BJ (cell line): ENCODE measurements around the gene SSB. TPM values are rescaled to one million over a fixed set of nuclear protein-coding genes. Genes with fewer than 3 reads are reported as not detected.

Experiments
- CTCF ChIA-PET: fragments of 350-600 bp; formaldehyde crosslinking; extraction: SDS; loops from one replicate; lab custom pipeline; 2021; ENCODE audit warnings: antibody characterized with exemption, inconsistent platforms; lab: Yijun Ruan, JAX
- POLR2A ChIA-PET: fragments of 300-600 bp; sonication (Branson Sonifier 250); formaldehyde crosslinking; extraction: SDS; loops from one replicate; lab custom pipeline; 2021; ENCODE audit warnings: antibody characterized with exemption; lab: Charles Lee
- DNase-seq: peaks from one replicate; pipeline ENCODE4 v3.0.0-alpha.2; 2011; ENCODE audit warnings: low read depth
- H3K27me3 ChIP-seq: 2 replicates; pipeline ENCODE4 v1.6.0; 2011; ENCODE audit warnings: low read length; ENCODE audit not compliant: control insufficient read depth, insufficient read depth
- H3K36me3 ChIP-seq: 2 replicates; pipeline ENCODE4 v1.5.1; 2011; ENCODE audit warnings: low read length; ENCODE audit not compliant: control insufficient read depth, insufficient read depth
- H3K4me3 ChIP-seq: 2 replicates; pipeline ENCODE4 v1.5.1; 2011; ENCODE audit warnings: low read depth, mild to moderate bottlenecking, control low read depth, low read length
- CTCF ChIP-seq: IDR thresholded peaks from 2 replicates; pipeline ENCODE4 v1.5.1; 2011; ENCODE audit warnings: low read depth, mild to moderate bottlenecking, control low read depth, inconsistent platforms, low read length, moderate library complexity; ENCODE audit not compliant: insufficient read depth
- polyA plus RNA-seq: library from polyadenylated mRNA; depleted of rRNA; stranded (reverse); fragments of >200 nt; gene quantifications from 2 replicates; pipeline ENCODE4 v1.2.3, GENCODE V29; 2011

The SSB gene
- polyA plus RNA-seq, 1 experiment = 35.8 TPM

- 0 out of 2 replicates have a peak, but pooled peaks cover 1% of the 10 kb centered on the region for H3K36me3 ChIP-seq
- CTCF ChIA-PET = interaction anchor here (0.6 to 2.5 kb wide), 13 partner anchors 9 to 1692 kb away, joined by 3 to 14 read pairs (median 3); no protein-coding TSS in a partner anchor
- H3K27me3 ChIP-seq = no peaks in the 10 kb centered on the region
- TF ChIP-seq CTCF = no peak
- POLR2A ChIA-PET = no interaction called here
- no peak for DNase-seq
- peak overlapping the region; percentile 58 for H3K4me3 ChIP-seq
Observed at GRCh38 chr2:169823996-169824372, 25.3 kb downstream of the SSB start.

DNA sequence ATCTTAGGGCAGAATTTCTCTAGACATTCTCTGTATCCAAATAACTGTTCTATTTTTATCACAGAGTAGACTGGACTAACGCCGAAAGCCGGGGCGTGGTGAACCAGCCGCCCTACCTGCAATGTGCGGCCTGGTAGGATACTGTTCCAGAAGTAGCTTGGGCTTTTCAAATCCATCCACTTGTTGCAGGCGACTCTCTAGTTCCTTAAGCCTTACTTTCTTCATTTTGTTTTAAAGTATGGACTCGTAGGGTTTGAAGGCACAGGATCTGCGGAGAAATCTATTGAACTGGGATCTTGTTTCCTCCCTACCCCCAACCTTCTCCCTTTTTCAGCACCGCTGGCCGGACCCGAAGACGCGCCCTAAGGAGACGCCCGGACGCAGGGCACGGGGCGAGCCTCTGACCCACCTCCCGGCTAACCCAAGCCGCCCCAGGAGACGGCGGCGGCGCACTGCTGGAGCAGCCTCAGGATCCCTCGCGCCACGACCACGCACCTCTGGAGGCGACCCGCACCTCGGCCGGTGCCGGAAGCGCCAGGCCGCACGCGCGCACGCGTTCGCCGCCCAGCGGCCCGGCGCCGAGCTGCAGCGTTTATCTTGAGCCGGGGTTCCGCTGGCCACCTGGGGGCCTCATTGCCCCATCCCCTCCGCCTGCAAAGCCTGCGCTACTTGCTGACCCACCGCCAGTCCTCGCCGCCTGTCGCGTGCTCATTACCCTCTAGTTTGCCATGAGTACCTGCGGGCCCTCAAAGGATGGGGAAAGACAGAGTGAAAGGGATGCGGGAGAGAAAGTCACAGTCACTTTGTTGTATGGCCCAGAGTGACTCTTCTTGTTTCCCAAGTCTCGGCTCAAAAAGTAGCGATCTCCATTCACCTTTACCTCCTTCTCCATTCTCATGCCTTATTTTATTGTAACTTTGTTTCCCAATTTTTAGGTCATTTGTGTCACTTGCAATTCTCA lies 26.0 kb downstream of the SSB start, which contains the start of gene METTL5:
Gene METTL5, minus strand, starts transcription at position 533 of the 961 bp plus-strand sequence. Its CDS starts 308 bp downstream, at position 225.
- CTCF ChIA-PET = interaction anchor here (0.6 to 2.5 kb wide), 21 partner anchors 9 to 1691 kb away, joined by 3 to 14 read pairs (median 3); no protein-coding TSS in a partner anchor
- no peak for DNase-seq
- peak; percentile 73 for TF ChIP-seq CTCF
- H3K36me3 ChIP-seq = 0 out of 2 replicates have a peak, but pooled peaks cover 1% of the 10 kb centered on the region
- no peaks in the 10 kb centered on the region for H3K27me3 ChIP-seq
- H3K4me3 ChIP-seq = peak within 1 kb of the TSS; percentile 58
- POLR2A ChIA-PET = no interaction called here

- TF ChIP-seq CTCF = 0 out of 2 replicates have a peak, but pooled peaks have one; percentile 19
- ChIA-PET CTCF (interaction anchor here (0.9 to 2.3 kb wide), 5 partner anchors 15 to 105 kb away, joined by 3 to 5 read pairs (median 4); no protein-coding TSS in a partner anchor), POLR2A (interaction anchor here (0.6 kb wide), 1 partner anchor 1830 kb away, joined by 3 read pairs; no protein-coding TSS in a partner anchor)
- H3K4me3 ChIP-seq = peak within 1 kb of the TSS; percentile 99
- no peaks in the 10 kb centered on the region for H3K27me3 ChIP-seq
- H3K36me3 ChIP-seq = no peaks in the 10 kb centered on the region
- peak; percentile 52 for DNase-seq
Observed at GRCh38 chr2:169827272-169828140, 28.8 kb downstream of the SSB start, which contains the start of gene UBR3. TSS of gene UBR3 (plus strand) at chr2:169827454. CDS start at chr2:169827508, 54 bp downstream.

DNA sequence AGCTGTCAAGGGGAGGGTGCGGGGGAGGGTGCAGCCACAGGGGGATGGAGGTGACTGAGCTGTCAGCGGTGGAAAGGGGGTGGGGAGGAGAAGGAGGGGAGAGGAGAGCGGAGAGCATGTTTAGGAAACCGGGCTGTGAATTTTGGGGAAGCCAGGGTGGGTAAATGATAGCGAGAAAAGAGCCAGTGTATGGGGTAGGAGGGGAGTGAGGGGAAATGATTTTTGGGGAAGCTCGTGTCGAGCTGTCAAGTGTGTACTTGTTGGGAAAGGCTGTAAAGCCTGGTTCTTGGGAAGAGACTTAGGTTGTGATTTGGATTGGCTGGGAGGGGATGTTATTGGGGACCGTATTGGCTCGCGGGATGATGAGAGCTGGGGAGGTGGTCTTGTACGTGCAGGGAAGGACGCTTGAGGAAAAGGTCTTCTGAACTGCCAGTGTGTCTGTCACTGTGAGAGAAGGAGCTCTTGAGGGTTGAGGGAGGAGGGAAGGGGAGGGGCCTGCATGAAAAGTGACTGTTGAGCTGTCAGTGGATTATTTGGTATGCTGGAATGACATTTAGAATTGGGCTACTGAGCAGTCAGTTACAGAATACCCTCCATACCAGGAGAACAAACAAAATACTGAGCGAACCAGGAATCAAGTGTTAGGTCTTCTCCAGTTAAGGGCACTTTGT lies 29.6 kb downstream of the SSB start:
- ChIA-PET CTCF (interaction anchor here (0.7 to 2.3 kb wide), 4 partner anchors 16 to 104 kb away, joined by 3 to 5 read pairs (median 4); no protein-coding TSS in a partner anchor), POLR2A (no interaction called here)
- no peaks in the 10 kb centered on the region for H3K36me3 ChIP-seq
- peak overlapping the region; percentile 99 for H3K4me3 ChIP-seq
- no peak for DNase-seq
- TF ChIP-seq CTCF = no peak
- H3K27me3 ChIP-seq = no peaks in the 10 kb centered on the region
